GM19455 (cell line): ENCODE measurements around the gene TLNRD1.

Source experiments
- ATAC-seq: cut with Tn5 transposase; IDR thresholded peaks from one replicate; pipeline ENCODE4 v1.9.1; 2021; ENCODE audit not compliant: unreplicated experiment

TLNRD1 gene

GRCh38 chr15:81054236-81054635 is 53.5 kb downstream of the TLNRD1 start:
- no peak for ATAC-seq
